ENCODE measurements around the gene NPRL2. TPM values are rescaled to one million over a fixed set of nuclear protein-coding genes. Genes with fewer than 3 reads are reported as not detected.

Gene NPRL2
- total and polyA plus RNA-seq, 2 of the 13 experiments (the other 11 are each of a cell fraction or from before 2014, with no cell fraction given) = 30.6 to 51.4 TPM

DNA sequence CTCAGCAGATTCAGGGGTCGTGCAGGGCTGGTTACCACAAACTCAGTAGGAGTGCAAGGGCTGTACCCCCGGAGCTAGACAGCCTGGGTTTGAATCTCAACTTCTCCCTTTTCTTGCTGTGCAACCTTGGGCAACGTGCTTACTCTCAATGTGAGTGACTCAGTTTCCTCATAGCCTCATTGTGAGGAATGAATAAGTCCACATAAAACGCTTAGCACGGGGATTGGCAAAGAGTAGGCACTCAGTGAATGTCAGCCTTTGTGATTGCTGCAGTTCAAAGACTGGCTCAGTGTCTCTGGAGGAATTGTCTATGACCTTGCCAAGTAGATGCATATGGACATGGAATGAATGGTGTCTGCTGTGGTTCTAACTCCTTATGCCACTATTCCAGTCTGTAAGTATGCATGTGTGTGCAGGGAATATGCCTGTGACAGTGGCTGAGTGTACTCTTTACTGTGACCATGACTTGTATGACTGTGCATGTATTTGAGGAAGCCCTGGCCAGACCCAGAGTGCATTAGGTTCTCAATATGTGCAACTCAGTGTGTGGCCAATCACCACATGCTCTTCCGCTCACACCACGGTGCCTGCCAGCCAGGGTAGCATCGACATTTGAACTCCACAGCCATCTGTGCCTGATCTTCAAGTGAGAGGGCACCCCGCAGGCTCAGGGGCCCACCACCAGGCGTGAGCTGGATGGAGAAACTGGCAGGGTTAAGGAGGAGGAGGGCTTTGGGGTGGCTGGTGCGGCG is 50.5 kb downstream of the NPRL2 start (continued):
- no peak for TF ChIP-seq RXRB (CRISPR knock-in tag; IDR thresholded peaks at IDR 0.05; ENCODE audit: borderline replicate concordance)
- no peak for TF ChIP-seq ZNF615 (CRISPR knock-in tag; IDR thresholded peaks at IDR 0.05; ENCODE audit: borderline replicate concordance)
- TF ChIP-seq, protein P1, sequence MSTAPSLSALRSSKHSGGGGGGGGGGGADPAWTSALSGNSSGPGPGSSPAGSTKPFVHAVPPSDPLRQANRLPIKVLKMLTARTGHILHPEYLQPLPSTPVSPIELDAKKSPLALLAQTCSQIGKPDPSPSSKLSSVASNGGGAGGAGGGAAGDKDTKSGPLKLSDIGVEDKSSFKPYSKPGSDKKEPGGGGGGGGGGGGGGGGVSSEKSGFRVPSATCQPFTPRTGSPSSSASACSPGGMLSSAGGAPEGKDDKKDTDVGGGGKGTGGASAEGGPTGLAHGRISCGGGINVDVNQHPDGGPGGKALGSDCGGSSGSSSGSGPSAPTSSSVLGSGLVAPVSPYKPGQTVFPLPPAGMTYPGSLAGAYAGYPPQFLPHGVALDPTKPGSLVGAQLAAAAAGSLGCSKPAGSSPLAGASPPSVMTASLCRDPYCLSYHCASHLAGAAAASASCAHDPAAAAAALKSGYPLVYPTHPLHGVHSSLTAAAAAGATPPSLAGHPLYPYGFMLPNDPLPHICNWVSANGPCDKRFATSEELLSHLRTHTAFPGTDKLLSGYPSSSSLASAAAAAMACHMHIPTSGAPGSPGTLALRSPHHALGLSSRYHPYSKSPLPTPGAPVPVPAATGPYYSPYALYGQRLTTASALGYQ (CRISPR knock-in tag; IDR thresholded peaks at IDR 0.05) = no peak
- TF ChIP-seq RFXAP (CRISPR knock-in tag; IDR thresholded peaks at IDR 0.05; ENCODE audit: borderline replicate concordance) = 0 out of 2 replicates have a peak, but pooled peaks have one; percentile 7
- no peak for TF ChIP-seq ZIK1 (CRISPR knock-in tag; IDR thresholded peaks at IDR 0.05; ENCODE audit: borderline replicate concordance, low read depth)
- TF ChIP-seq, protein P2, sequence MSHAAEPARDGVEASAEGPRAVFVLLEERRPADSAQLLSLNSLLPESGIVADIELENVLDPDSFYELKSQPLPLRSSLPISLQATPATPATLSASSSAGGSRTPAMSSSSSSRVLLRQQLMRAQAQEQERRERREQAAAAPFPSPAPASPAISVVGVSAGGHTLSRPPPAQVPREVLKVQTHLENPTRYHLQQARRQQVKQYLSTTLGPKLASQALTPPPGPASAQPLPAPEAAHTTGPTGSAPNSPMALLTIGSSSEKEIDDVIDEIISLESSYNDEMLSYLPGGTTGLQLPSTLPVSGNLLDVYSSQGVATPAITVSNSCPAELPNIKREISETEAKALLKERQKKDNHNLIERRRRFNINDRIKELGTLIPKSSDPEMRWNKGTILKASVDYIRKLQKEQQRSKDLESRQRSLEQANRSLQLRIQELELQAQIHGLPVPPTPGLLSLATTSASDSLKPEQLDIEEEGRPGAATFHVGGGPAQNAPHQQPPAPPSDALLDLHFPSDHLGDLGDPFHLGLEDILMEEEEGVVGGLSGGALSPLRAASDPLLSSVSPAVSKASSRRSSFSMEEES (CRISPR knock-in tag; IDR thresholded peaks at IDR 0.05) = no peak
- no peak for TF ChIP-seq ZNF713 (CRISPR knock-in tag; IDR thresholded peaks at IDR 0.05)
- TF ChIP-seq GATA4 (IDR thresholded peaks at IDR 0.05; ENCODE audit: borderline replicate concordance, low read depth) = no peak
- TF ChIP-seq, protein P3, sequence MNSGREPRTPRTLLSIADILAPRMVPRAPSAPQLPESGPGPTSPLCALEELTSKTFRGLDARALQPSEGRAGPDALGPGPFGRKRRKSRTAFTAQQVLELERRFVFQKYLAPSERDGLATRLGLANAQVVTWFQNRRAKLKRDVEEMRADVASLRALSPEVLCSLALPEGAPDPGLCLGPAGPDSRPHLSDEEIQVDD (CRISPR knock-in tag; IDR thresholded peaks at IDR 0.05; ENCODE audit: borderline replicate concordance) = no peak
- no peak for TF ChIP-seq RFX5 (IDR thresholded peaks at IDR 0.05; ENCODE audit: low read depth, low read length)
- TF ChIP-seq, protein P4, sequence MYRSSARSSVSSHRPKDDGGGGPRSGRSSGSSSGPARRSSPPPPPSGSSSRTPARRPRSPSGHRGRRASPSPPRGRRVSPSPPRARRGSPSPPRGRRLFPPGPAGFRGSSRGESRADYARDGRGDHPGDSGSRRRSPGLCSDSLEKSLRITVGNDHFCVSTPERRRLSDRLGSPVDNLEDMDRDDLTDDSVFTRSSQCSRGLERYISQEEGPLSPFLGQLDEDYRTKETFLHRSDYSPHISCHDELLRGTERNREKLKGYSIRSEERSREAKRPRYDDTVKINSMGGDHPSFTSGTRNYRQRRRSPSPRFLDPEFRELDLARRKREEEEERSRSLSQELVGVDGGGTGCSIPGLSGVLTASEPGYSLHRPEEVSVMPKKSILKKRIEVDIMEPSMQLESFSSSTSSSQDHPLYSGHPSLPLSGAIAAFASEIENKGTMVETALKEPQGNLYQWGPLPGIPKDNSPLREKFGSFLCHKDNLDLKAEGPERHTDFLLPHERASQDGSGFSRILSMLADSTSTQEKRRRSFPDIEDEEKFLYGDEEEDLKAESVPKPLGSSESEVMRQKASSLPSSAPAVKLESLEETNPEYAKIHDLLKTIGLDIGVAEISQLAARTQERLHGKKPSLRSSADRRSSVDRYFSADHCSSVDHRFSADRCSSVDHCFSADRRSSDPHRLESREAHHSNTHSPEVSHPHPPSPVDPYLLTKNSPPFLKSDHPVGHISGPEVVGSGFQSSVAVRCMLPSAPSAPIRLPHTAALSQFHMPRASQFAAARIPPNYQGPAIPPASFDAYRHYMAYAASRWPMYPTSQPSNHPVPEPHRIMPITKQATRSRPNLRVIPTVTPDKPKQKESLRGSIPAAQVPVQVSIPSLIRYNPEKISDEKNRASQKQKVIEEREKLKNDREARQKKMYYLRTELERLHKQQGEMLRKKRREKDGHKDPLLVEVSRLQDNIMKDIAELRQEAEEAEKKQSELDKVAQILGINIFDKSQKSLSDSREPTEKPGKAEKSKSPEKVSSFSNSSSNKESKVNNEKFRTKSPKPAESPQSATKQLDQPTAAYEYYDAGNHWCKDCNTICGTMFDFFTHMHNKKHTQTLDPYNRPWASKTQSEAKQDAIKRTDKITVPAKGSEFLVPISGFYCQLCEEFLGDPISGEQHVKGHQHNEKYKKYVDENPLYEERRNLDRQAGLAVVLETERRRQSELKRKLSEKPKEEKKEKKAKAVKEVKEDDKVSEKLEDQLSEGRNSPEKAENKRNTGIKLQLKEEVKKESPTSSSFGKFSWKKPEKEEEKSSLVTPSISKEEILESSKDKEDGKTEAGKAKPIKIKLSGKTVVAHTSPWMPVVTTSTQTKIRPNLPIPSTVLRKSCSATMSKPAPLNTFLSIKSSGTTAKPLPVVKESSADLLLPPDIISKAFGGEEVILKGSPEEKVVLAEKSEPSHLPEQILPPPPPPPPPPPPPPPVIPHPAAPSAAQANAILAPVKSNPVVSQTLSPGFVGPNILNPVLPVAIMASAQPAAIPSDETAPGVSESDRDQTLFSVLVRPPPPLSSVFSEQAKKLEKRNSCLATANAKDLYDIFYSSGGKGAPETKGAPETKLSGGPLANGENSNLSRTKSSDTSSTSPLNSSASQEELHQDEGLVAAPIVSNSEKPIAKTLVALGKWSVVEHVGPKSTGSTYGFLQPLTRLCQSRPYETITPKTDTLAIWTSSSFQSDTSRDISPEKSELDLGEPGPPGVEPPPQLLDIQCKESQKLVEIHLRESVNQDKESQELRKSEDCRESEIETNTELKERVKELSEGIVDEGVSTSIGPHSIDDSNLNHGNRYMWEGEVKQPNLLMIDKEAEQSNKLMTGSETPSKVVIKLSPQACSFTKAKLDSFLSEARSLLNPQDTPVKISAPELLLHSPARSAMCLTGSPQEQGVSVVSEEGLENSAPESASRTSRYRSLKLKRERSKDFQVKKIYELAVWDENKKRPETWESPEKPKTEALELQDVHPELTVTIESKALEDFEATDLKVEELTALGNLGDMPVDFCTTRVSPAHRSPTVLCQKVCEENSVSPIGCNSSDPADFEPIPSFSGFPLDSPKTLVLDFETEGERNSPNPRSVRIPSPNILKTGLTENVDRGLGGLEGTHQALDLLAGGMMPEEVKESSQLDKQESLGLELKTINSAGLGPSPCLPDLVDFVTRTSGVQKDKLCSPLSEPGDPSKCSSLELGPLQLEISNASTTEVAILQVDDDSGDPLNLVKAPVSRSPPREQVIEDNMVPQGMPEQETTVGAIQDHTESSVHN (CRISPR knock-in tag; IDR thresholded peaks at IDR 0.05) = no peak
- peak; percentile 12; the same call in 1 of the 2 replicates for TF ChIP-seq MED13 (CRISPR knock-in tag; IDR thresholded peaks at IDR 0.05)
- TF ChIP-seq HNRNPK (IDR thresholded peaks at IDR 0.05; ENCODE audit: low read depth, low read length, poor library complexity, severe bottlenecking) = no peak
- no peak for TF ChIP-seq ZNF350 (CRISPR knock-in tag; IDR thresholded peaks at IDR 0.05; ENCODE audit: borderline replicate concordance, low read depth)
- TF ChIP-seq LCORL (IDR thresholded peaks at IDR 0.05) = no peak
- TF ChIP-seq LCORL (CRISPR knock-in tag; IDR thresholded peaks at IDR 0.05) = peak; percentile 35; the same call in 1 of the 2 replicates

Measured in HepG2 (cell line).